ENCODE results near the gene TBL1XR1.
"Not testable (repeated sequence)": the region's sequence is repeated elsewhere in the genome, so short reads cannot be mapped to it uniquely, and the experiment has no call there.

Gene TBL1XR1

GRCh38 chr3:177208781-177209180 is 11.5 kb upstream of the TBL1XR1 start:
- FAIRE-seq, result no peak
- DNase-seq (ENCODE audit: low spot score), result no peak

DNA sequence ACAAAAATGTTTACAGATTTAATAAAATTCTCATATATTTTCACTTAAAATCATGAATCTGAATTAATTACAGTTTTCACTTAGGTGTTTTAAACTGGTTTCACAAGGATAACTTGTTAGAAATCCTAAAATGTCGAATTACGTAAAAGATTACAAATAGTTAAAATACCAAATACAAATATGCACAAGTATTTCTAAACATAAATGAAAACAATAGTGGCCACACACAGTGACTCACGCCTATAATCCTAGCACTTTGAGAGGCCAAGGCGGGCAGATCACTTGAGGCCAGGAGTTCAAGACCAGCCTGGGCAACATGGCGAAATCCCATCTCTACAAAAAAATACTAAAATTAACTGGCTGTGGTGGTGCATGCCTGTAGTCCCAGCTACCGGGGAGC is 10.9 kb upstream of the TBL1XR1 start:
- DNase-seq (ENCODE audit: low spot score) (no peak), FAIRE-seq (no peak)

DNA sequence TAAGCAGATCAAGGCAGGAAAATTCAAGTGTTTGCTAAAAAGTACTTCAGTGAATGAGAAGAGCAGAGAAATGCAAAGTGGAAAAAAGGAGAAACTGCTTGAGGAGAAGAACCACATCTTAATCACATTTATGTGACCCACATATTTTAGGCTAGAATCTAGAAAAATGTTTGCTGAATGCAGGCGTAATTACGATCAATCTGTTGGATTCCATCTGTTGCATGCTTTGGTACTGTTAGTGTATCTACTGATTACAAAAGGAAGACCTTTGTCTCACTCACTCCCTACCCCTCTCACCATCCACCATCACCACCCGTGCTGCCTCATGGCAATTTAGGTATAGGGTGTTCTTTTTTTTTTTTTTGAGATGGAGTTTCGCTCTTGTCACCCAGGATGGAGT is 9.7 kb upstream of the TBL1XR1 start:
- no peak for DNase-seq (ENCODE audit: low spot score)
- no peak for FAIRE-seq

- FAIRE-seq (no peak), DNase-seq (ENCODE audit: low spot score) (no peak)
Measured at GRCh38 chr3:177203689-177204395, 6.6 kb upstream of the TBL1XR1 start.

DNA sequence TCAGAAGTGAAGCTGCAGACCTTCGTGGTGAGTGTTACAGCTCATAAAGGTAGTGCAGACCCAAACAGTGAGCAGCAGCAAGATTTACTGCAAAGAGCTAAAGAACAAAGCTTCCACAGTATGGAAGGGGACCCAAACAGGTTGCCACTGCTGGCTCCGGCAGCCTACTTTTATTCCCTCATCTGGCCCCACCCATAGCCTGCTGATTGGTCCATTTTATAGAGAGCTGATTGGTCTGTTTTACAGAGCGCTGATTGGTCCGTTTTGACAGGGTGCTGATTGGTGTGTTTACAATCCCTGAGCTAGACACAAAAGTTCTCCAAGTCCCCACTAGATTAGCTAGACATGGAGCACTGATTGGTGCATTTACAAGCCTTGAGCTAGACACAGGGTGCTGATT is 5.7 kb upstream of the TBL1XR1 start:
- DNase-seq (ENCODE audit: low spot score); FAIRE-seq: not testable (repeated sequence)

- FAIRE-seq (no peak), DNase-seq (ENCODE audit: low spot score) (no peak)
Measured at GRCh38 chr3:177201700-177202397, 4.6 kb upstream of the TBL1XR1 start.

- no peak for DNase-seq (ENCODE audit: low spot score)
- no peak for FAIRE-seq
Measured at GRCh38 chr3:177199206-177199760, 2.0 kb upstream of the TBL1XR1 start.

- DNase-seq (ENCODE audit: low spot score) (peak; percentile 80), FAIRE-seq (no peak)
Measured at GRCh38 chr3:177197727-177198460, 612 bp upstream of the TBL1XR1 start.

DNA sequence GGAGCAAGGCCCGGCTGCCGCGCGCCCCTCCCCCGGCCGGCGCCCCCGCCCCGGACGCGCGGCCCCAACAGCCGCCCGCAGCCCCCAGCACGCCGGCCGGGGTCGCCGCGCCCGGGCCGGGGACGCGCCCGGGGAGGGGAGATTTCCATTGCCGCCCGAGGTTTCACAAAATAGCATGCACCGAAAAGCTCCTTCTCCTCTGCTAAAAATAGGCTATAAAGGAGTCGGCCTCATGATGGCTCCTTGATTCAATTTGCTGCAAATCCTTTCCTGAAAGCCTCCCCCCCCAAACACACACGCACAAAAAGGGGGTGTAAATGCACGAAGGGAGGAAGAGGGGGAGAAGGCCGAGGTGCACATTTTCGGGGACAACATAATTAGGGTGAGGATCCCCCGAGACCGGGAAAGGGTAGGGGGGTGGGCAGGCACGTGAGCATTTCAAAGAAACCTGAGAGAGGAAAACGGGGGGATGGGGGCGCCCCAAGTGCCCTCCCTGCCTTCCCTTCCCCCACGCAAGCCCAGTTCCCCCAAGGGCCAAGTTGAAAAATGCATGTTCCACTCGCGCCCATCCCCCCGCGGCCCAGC is 734 bp downstream of the TBL1XR1 start:
- peak; percentile 23 for DNase-seq (ENCODE audit: low spot score)
- no peak for FAIRE-seq

- DNase-seq (ENCODE audit: low spot score), result no peak
- FAIRE-seq, result no peak
Measured at GRCh38 chr3:177196008-177196455, 1.2 kb downstream of the TBL1XR1 start.

GRCh38 chr3:177195242-177195991 is 1.9 kb downstream of the TBL1XR1 start:
- FAIRE-seq (no peak), DNase-seq (ENCODE audit: low spot score) (no peak)

GRCh38 chr3:177194299-177194698 is 3.0 kb downstream of the TBL1XR1 start:
- DNase-seq (ENCODE audit: low spot score) (no peak), FAIRE-seq (no peak)

DNA sequence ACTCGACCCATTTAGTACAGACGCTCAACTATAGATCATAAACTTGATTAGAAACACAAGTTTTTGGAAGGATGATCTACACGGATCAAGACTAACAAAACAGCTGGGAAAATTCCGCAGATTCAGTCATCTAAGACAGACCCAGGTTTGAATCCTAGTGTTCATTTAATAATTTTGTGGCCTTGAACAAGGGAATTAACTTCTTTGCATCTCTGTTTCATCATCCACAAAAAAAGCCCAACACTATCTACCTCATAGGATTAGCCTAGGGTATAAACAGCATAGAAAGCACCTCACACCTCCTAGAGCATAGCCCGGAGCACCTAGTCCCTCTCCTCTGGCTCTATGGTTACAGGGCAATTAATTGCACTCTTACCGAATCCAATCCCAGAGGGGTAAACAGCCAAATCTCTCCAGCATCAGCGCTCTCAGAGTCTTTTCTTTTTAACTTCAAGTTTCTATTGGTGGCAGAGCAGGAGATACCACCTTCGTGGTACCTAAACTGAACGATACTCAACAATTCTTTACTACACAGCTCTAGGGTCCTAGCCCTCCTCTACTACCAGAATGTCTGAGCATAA is 3.5 kb downstream of the TBL1XR1 start:
- FAIRE-seq, result no peak
- no peak for DNase-seq (ENCODE audit: low spot score)

GRCh38 chr3:177193275-177193674 is 4.0 kb downstream of the TBL1XR1 start:
- FAIRE-seq, result not testable (repeated sequence)

GRCh38 chr3:177190756-177191681 is 6.3 kb downstream of the TBL1XR1 start:
- DNase-seq (ENCODE audit: low spot score) (no peak), FAIRE-seq (no peak)

More at GRCh38 chr3:177193275-177193674, 4.0 kb downstream of the TBL1XR1 start:
- not testable (repeated sequence) for DNase-seq (ENCODE audit: low spot score)

- not testable (repeated sequence) for FAIRE-seq; DNase-seq (ENCODE audit: low spot score)
Measured at GRCh38 chr3:177190184-177190583, 7.1 kb downstream of the TBL1XR1 start.

DNA sequence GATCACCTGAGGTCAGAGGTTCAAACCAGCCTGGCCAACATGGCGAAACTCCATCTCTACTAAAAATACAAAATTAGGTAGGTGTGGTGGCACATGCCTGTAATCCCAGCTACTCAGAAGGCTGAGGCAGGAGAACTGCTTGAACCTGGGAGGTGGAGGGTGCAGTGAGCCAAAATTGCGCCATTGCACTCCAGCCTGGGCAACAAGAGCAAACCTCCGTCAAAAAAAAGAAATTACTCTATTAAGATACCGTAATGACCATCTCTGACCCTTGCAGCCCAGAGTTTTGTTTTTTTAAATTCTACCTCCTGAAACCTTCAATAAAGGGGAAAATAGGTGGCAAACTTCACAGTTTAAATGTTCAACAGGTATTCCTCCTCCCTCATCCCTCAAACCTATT is 9.0 kb downstream of the TBL1XR1 start:
- not testable (repeated sequence) for DNase-seq (ENCODE audit: low spot score); FAIRE-seq

DNA sequence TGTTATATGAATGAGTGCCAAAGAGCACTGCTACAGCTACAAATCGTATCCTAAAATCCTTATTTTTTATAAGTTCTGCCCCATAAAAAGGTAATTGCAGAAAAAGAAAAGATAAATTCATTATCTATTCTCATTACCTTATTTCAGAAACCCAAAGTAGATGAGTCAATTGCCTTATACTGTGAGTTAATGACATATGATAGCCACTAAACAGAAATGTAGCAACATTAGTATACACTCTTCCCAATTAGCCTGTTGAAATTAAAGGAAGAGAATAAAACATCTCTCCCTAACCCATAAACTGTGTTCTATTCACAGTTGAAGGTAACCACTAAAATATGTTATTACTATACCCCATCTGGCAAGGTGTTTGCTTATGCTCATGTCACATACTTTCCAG is 11.0 kb downstream of the TBL1XR1 start:
- no peak for FAIRE-seq
- DNase-seq (ENCODE audit: low spot score), result no peak

- no peak for DNase-seq (ENCODE audit: low spot score)
- no peak for FAIRE-seq
Measured at GRCh38 chr3:177185035-177185574, 12.2 kb downstream of the TBL1XR1 start.

All from urothelium cell line (cell line).